ENCODE measurements around the gene DBH.

DNA sequence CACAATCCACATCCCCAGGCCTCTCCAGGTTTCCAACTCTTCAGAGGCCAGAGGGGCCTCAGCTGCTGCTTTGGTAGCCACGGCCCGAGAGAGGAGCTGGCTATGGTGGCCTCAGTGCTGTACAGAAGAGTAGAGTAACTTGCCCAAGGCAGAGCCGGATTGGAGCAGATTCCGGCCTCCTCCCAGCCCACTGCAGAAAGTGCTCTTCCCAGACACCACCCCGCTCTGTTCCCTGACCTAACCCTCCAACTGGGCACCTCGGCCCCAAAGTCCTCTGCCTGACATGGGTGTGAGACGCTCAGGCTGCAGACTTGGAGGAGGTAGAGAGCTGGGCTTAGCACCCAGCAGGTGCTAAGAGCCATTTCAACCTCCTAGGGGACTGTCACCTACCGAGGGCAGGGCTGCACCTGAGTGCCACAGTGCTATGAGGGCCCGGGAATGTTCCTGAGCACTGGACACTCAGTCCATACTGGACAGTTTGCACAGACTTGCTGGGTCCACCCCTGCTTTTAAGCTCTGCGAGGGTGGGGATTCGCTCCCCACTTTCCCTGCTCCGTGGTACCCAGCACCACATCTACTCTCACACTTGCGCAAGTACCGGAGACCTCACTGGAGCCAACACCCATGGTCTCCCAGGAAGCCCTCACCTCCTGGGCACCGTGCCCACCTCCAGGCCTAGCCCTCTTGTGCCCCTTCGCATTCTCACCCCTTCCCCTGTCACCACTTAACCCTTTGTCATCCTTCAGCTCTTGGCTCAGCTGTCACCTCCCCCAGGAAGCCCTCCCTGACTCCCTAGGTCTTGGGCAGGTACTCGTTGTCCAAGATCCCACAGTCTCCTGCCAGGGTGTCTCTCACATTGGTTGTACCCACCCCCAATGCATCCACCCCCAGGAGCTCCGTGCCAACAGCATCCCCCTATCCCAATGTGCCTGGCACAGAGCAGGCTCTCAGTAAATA is 49.8 kb downstream of the DBH start:
- TF ChIP-seq CSDC2 (CRISPR knock-in tag; IDR thresholded peaks at IDR 0.05) (no peak), SNAI2 (CRISPR knock-in tag; IDR thresholded peaks at IDR 0.05) (no peak), ARNTL (CRISPR knock-in tag; IDR thresholded peaks at IDR 0.05; ENCODE audit: borderline replicate concordance, low read depth) (no peak), ZFP3 (CRISPR knock-in tag; IDR thresholded peaks at IDR 0.05) (no peak), TSHZ2 (CRISPR knock-in tag; IDR thresholded peaks at IDR 0.05) (no peak), RARB (CRISPR knock-in tag; IDR thresholded peaks at IDR 0.05) (no peak), PPARA (CRISPR knock-in tag; IDR thresholded peaks at IDR 0.05; ENCODE audit: borderline replicate concordance) (no peak), ZFP30 (CRISPR knock-in tag; IDR thresholded peaks at IDR 0.05) (no peak), ZNF70 (CRISPR knock-in tag; IDR thresholded peaks at IDR 0.05) (no peak), ZNF565 (CRISPR knock-in tag; conservative IDR thresholded peaks at IDR 0.05; ENCODE audit: low read depth) (no peak), BACH2 (CRISPR knock-in tag; IDR thresholded peaks at IDR 0.05; ENCODE audit: borderline replicate concordance) (no peak), GLIS3 (CRISPR knock-in tag; IDR thresholded peaks at IDR 0.05) (no peak)
- TF ChIP-seq, protein P1, sequence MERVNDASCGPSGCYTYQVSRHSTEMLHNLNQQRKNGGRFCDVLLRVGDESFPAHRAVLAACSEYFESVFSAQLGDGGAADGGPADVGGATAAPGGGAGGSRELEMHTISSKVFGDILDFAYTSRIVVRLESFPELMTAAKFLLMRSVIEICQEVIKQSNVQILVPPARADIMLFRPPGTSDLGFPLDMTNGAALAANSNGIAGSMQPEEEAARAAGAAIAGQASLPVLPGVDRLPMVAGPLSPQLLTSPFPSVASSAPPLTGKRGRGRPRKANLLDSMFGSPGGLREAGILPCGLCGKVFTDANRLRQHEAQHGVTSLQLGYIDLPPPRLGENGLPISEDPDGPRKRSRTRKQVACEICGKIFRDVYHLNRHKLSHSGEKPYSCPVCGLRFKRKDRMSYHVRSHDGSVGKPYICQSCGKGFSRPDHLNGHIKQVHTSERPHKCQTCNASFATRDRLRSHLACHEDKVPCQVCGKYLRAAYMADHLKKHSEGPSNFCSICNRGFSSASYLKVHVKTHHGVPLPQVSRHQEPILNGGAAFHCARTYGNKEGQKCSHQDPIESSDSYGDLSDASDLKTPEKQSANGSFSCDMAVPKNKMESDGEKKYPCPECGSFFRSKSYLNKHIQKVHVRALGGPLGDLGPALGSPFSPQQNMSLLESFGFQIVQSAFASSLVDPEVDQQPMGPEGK (CRISPR knock-in tag; IDR thresholded peaks at IDR 0.05; ENCODE audit: borderline replicate concordance), result no peak
- TF ChIP-seq, protein P2, sequence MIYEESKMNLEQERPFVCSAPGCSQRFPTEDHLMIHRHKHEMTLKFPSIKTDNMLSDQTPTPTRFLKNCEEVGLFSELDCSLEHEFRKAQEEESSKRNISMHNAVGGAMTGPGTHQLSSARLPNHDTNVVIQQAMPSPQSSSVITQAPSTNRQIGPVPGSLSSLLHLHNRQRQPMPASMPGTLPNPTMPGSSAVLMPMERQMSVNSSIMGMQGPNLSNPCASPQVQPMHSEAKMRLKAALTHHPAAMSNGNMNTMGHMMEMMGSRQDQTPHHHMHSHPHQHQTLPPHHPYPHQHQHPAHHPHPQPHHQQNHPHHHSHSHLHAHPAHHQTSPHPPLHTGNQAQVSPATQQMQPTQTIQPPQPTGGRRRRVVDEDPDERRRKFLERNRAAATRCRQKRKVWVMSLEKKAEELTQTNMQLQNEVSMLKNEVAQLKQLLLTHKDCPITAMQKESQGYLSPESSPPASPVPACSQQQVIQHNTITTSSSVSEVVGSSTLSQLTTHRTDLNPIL (CRISPR knock-in tag; IDR thresholded peaks at IDR 0.05; ENCODE audit: low read depth), result no peak

Data from SK-N-SH treated with all-trans-retinoic acid at 6 μM for 48 hours (cell line).